K562 (cell line): ENCODE results near the gene TUBB1. TPM values are rescaled to one million over a fixed set of nuclear protein-coding genes. Genes with fewer than 3 reads are reported as not detected.
A peak's percentile ranks its signal among the peaks of the same experiment; 100 is the strongest.

Experiments
- CBX1 ChIP-seq: sonication (generic); IDR thresholded peaks from 2 replicates; pipeline ENCODE4 v1.6.1; 2016; ENCODE audit warnings: antibody characterized with exemption, low read depth, mild to moderate bottlenecking
- ERF ChIP-seq: fragments of 450-650 bp; formaldehyde crosslinking; IDR thresholded peaks from 2 replicates; pipeline ENCODE4 v1.4.0; 2020; ENCODE audit warnings: mild to moderate bottlenecking, mixed read lengths
- HDAC8 ChIP-seq: fragments of 450-650 bp; IDR thresholded peaks from 2 replicates; pipeline ENCODE4 v1.6.1; 2016; ENCODE audit warnings: mild to moderate bottlenecking, missing genetic modification characterization, moderate library complexity, missing compliant biosample characterization
- HDGF ChIP-seq: fragments of 450-650 bp; IDR thresholded peaks from 2 replicates; pipeline ENCODE4 v1.6.1; 2016
- HEY1 ChIP-seq: fragments of 250-450 bp; sonication (Bioruptor Pico); IDR thresholded peaks from 2 replicates; pipeline ENCODE4 v1.5.0; 2020; ENCODE audit warnings: mild to moderate bottlenecking, moderate library complexity, borderline replicate concordance
- KLF1 ChIP-seq: fragments of 450-650 bp; IDR thresholded peaks from 2 replicates; pipeline ENCODE4 v1.6.1; 2016; ENCODE audit warnings: missing genetic modification characterization, missing compliant biosample characterization
- KLF13 ChIP-seq: fragments of 450-650 bp; IDR thresholded peaks from 2 replicates; pipeline ENCODE4 v1.6.1; 2016; ENCODE audit warnings: missing genetic modification characterization, low read depth, mild to moderate bottlenecking, missing compliant biosample characterization, moderate library complexity, borderline replicate concordance
- MTA2 ChIP-seq: fragments of 450-650 bp; IDR thresholded peaks from 2 replicates; pipeline ENCODE4 v1.6.1; 2016; ENCODE audit warnings: low read depth
- PHB ChIP-seq: fragments of 250-450 bp; sonication (Bioruptor Pico); IDR thresholded peaks from 2 replicates; pipeline ENCODE4 v1.5.0; 2021
- RBM34 ChIP-seq: fragments of 200-400 bp; formaldehyde crosslinking; IDR thresholded peaks from 2 replicates; pipeline ENCODE4 v1.6.1; 2018; ENCODE audit warnings: low read length, borderline replicate concordance; ENCODE audit not compliant: insufficient read depth
- SAFB ChIP-seq: fragments of 200-400 bp; formaldehyde crosslinking; IDR thresholded peaks from 2 replicates; pipeline ENCODE4 v1.6.1; 2017; ENCODE audit warnings: low read depth, low read length, borderline replicate concordance
- SMAD4 ChIP-seq: fragments of 250-450 bp; sonication (Bioruptor Pico); conservative IDR thresholded peaks from 2 replicates; pipeline ENCODE4 v1.8.0; 2021; ENCODE audit warnings: inconsistent platforms, mild to moderate bottlenecking, moderate library complexity
- TAF9B ChIP-seq: fragments of 450-650 bp; IDR thresholded peaks from 2 replicates; pipeline ENCODE4 v1.6.1; 2018; ENCODE audit warnings: mild to moderate bottlenecking; ENCODE audit not compliant: partially characterized antibody
- YBX1 ChIP-seq: fragments of 450-650 bp; IDR thresholded peaks from 2 replicates; pipeline ENCODE4 v1.7.1; 2016; ENCODE audit warnings: mild to moderate bottlenecking
- ZBTB17 ChIP-seq: fragments of 450-650 bp; formaldehyde crosslinking; IDR thresholded peaks from 2 replicates; pipeline ENCODE4 v1.4.0; 2020; ENCODE audit warnings: mild to moderate bottlenecking
- ZFP1 ChIP-seq: fragments of 450-650 bp; formaldehyde crosslinking; IDR thresholded peaks from 2 replicates; pipeline ENCODE4 v1.4.0; 2020; ENCODE audit warnings: mild to moderate bottlenecking, mixed read lengths
- ZNF717 ChIP-seq: fragments of 250-450 bp; sonication (Bioruptor Pico); IDR thresholded peaks from 2 replicates; pipeline ENCODE4 v1.5.0; 2021
- polyA plus RNA-seq, 8 experiments: library from polyadenylated mRNA; depleted of rRNA in 4 of 8; stranded (reverse) in 5 of 8; unstranded in 3 of 8; fragments of >200 nt; fragmentation: Nextera tagmentation in 2 of 8; fragmentation: Illumina TruSeq in 1 of 8; extraction: Ambion mirVana in 2 of 8; extraction: Trizol in 1 of 8; gene quantifications; 2 replicates each; pipeline versions ENCODE4 v1.2.1 to v1.2.3, GENCODE V29; 2011 to 2014; ENCODE audit warnings: inconsistent platforms in 1 of 8, missing spikeins in 1 of 8
- total RNA-seq, 7 experiments: library from RNA; depleted of rRNA in 6 of 7; stranded (reverse); fragments of >200 nt in 6 of 7; fragmentation: Illumina TruSeq in 2 of 7; extraction: Trizol in 2 of 7; gene quantifications; 2 replicates each; pipeline versions ENCODE4 v1.2.1 to v1.2.3, GENCODE V29; 2011 to 2021; ENCODE audit warnings: low replicate concordance in 1 of 7
- TF ChIP-seq, protein P1 (sequence below): fragments of 200-400 bp; formaldehyde crosslinking; IDR thresholded peaks from 2 replicates; pipeline ENCODE4 v1.6.1; 2017; ENCODE audit warnings: mild to moderate bottlenecking, low read depth, low read length, moderate library complexity
- TF ChIP-seq, protein P2 (sequence below): sonication (generic); formaldehyde crosslinking; IDR thresholded peaks from 2 replicates; pipeline ENCODE4 v1.8.0; 2023; ENCODE audit warnings: mild to moderate bottlenecking, missing genetic modification reagents
- TF ChIP-seq, protein P3 (sequence below): sonication (generic); formaldehyde crosslinking; IDR thresholded peaks from 2 replicates; pipeline ENCODE4 v1.8.1; 2023; ENCODE audit warnings: mild to moderate bottlenecking, missing genetic modification reagents
- TF ChIP-seq, protein P4 (sequence below): fragments of 450-650 bp; IDR thresholded peaks from 2 replicates; pipeline ENCODE4 v1.6.1; 2016
- TF ChIP-seq, protein P5 (sequence below): sonication (generic); formaldehyde crosslinking; IDR thresholded peaks from 2 replicates; pipeline ENCODE4 v1.8.0; 2022; ENCODE audit warnings: mild to moderate bottlenecking, missing genetic modification reagents
- TF ChIP-seq, protein P6 (sequence below): fragments of 250-450 bp; sonication (Bioruptor Pico); IDR thresholded peaks from 2 replicates; pipeline ENCODE4 v1.9.0; 2021; ENCODE audit warnings: mild to moderate bottlenecking

Gene TUBB1
- total and polyA plus RNA-seq, 9 of the 15 experiments (the other 6 are each of a cell fraction or from before 2014, with no cell fraction given): 1.5 to 3.9 (median 2.4) TPM

DNA sequence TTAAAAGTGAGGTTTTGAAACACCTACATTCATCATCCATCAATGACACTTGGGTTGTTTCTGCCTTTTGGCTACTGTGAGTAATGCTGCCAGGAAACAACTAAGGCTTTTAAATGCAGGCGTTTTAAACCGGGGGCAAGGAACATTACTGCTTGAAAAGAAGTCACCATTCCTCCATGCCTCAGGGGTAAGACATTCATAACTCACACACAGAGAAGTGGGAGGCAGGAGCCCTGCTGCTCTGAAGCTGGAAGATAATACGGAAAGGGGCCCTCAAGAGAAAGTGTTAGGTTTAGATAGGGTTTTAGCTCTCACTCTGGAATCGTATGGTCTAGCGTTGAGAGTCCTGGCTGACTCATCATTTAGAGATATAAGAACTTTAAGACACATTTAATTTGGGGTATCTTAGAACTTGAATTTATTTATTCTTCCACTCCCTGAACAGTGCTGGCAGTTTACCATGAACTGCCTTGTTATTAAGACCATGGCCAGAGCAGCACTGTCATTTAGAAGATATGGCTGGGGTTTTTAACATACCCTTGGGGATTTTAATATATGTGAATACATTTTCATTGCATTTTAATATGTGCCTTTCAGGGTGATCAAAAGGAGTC lies 1.8 kb downstream of the TUBB1 start (continued):
- TF ChIP-seq KLF13 (tag) (no peak), MTA2 (peak; percentile 95), TAF9B (peak; percentile 64), HDAC8 (tag) (no peak), ZBTB17 (0 out of 2 replicates have a peak, but pooled peaks have one; percentile 56), ZNF717 (CRISPR knock-in tag) (no peak), CBX1 (no peak), HDGF (no peak), SMAD4 (CRISPR knock-in tag) (peak; percentile 60; the same call in 1 of the 2 replicates), ERF (CRISPR knock-in tag) (no peak), RBM34 (no peak), ZFP1 (CRISPR knock-in tag) (no peak; the same call in 1 of the 2 replicates), HEY1 (CRISPR knock-in tag) (no peak; the same call in 1 of the 2 replicates), KLF1 (no peak), PHB (CRISPR knock-in tag) (no peak), SAFB (no peak), YBX1 (no peak)
- TF ChIP-seq, protein P1, sequence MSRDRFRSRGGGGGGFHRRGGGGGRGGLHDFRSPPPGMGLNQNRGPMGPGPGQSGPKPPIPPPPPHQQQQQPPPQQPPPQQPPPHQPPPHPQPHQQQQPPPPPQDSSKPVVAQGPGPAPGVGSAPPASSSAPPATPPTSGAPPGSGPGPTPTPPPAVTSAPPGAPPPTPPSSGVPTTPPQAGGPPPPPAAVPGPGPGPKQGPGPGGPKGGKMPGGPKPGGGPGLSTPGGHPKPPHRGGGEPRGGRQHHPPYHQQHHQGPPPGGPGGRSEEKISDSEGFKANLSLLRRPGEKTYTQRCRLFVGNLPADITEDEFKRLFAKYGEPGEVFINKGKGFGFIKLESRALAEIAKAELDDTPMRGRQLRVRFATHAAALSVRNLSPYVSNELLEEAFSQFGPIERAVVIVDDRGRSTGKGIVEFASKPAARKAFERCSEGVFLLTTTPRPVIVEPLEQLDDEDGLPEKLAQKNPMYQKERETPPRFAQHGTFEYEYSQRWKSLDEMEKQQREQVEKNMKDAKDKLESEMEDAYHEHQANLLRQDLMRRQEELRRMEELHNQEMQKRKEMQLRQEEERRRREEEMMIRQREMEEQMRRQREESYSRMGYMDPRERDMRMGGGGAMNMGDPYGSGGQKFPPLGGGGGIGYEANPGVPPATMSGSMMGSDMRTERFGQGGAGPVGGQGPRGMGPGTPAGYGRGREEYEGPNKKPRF: no peak
- TF ChIP-seq, protein P2, sequence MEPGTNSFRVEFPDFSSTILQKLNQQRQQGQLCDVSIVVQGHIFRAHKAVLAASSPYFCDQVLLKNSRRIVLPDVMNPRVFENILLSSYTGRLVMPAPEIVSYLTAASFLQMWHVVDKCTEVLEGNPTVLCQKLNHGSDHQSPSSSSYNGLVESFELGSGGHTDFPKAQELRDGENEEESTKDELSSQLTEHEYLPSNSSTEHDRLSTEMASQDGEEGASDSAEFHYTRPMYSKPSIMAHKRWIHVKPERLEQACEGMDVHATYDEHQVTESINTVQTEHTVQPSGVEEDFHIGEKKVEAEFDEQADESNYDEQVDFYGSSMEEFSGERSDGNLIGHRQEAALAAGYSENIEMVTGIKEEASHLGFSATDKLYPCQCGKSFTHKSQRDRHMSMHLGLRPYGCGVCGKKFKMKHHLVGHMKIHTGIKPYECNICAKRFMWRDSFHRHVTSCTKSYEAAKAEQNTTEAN (CRISPR knock-in tag): no peak
- TF ChIP-seq, protein P3, sequence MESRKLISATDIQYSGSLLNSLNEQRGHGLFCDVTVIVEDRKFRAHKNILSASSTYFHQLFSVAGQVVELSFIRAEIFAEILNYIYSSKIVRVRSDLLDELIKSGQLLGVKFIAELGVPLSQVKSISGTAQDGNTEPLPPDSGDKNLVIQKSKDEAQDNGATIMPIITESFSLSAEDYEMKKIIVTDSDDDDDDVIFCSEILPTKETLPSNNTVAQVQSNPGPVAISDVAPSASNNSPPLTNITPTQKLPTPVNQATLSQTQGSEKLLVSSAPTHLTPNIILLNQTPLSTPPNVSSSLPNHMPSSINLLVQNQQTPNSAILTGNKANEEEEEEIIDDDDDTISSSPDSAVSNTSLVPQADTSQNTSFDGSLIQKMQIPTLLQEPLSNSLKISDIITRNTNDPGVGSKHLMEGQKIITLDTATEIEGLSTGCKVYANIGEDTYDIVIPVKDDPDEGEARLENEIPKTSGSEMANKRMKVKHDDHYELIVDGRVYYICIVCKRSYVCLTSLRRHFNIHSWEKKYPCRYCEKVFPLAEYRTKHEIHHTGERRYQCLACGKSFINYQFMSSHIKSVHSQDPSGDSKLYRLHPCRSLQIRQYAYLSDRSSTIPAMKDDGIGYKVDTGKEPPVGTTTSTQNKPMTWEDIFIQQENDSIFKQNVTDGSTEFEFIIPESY: no peak
- TF ChIP-seq, protein P4, sequence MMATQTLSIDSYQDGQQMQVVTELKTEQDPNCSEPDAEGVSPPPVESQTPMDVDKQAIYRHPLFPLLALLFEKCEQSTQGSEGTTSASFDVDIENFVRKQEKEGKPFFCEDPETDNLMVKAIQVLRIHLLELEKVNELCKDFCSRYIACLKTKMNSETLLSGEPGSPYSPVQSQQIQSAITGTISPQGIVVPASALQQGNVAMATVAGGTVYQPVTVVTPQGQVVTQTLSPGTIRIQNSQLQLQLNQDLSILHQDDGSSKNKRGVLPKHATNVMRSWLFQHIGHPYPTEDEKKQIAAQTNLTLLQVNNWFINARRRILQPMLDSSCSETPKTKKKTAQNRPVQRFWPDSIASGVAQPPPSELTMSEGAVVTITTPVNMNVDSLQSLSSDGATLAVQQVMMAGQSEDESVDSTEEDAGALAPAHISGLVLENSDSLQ: peak; percentile 89
- TF ChIP-seq, protein P5, sequence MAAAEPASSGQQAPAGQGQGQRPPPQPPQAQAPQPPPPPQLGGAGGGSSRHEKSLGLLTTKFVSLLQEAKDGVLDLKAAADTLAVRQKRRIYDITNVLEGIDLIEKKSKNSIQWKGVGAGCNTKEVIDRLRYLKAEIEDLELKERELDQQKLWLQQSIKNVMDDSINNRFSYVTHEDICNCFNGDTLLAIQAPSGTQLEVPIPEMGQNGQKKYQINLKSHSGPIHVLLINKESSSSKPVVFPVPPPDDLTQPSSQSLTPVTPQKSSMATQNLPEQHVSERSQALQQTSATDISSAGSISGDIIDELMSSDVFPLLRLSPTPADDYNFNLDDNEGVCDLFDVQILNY (CRISPR knock-in tag): no peak
- TF ChIP-seq, protein P6, sequence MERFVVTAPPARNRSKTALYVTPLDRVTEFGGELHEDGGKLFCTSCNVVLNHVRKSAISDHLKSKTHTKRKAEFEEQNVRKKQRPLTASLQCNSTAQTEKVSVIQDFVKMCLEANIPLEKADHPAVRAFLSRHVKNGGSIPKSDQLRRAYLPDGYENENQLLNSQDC (CRISPR knock-in tag): no peak
